SU-DHL-6 (cell line): ENCODE data around the gene PCDH12.

Experiments used
- CTCF ChIP-seq: fragments of 200-600 bp; sonication (generic); IDR thresholded peaks from one replicate; pipeline ENCODE4 v1.5.1; 2017; ENCODE audit warnings: antibody characterized with exemption, mild to moderate bottlenecking, low read length, moderate library complexity; ENCODE audit not compliant: insufficient read depth, poor library complexity, severe bottlenecking
- EZH2phosphoT487 ChIP-seq: fragments of 200-600 bp; sonication (generic), shearing (Covaris generic); conservative IDR thresholded peaks from 2 replicates; pipeline ENCODE4 v1.6.1; 2018; ENCODE audit warnings: mild to moderate bottlenecking, antibody characterized with exemption, low read length, moderate library complexity, mixed read lengths

GRCh38 chr5:141906972-141907371 is 51.0 kb downstream of the PCDH12 start:
- TF ChIP-seq CTCF (no peak), EZH2phosphoT487 (no peak)
